ENCODE data around the gene ITGB5. TPM values are rescaled to one million over a fixed set of nuclear protein-coding genes. Genes with fewer than 3 reads are reported as not detected.

Gene ITGB5
- total RNA-seq, 1 donor from 2014 or later: not detected

DNA sequence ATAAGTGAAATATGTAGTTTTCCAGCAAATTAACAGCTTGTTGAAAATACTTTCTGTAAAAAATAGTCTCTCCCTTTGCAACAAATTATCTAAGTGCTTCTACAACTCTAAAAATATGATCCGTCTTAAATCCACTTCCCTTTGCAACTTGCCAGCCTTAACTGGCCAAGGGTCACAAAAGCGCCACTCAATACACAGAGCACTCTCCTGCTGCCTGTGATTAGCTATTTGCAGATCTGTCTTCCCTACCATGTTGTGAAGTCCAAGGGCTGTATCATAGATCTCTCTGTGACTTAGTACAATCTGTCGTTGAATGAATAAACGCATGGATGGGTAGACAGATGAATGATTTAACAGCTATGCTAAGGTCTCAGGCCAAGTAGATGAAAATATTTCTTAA, 76.2 kb downstream of the ITGB5 start:
- no peak overlapping the region for H3K27ac Mint-ChIP-seq
- peaks cover 6% of the 10 kb centered on the region for H3K27me3 Mint-ChIP-seq
- POLR2A ChIA-PET: no interaction called here
- ATAC-seq (ENCODE audit: low read depth): no peak
- no peak overlapping the region for H3K4me3 Mint-ChIP-seq
- DNase-seq: no peak
- CTCF ChIA-PET: no interaction called here
- intact Hi-C loops (cut with micrococcal nuclease): no loop called here
- no peaks in the 10 kb centered on the region for H3K36me3 Mint-ChIP-seq (ENCODE audit: low read depth)
- no peaks in the 10 kb centered on the region for H3K9me3 Mint-ChIP-seq
- no peaks in the 10 kb centered on the region for H3K4me1 Mint-ChIP-seq
- TF ChIP-seq, protein P1, sequence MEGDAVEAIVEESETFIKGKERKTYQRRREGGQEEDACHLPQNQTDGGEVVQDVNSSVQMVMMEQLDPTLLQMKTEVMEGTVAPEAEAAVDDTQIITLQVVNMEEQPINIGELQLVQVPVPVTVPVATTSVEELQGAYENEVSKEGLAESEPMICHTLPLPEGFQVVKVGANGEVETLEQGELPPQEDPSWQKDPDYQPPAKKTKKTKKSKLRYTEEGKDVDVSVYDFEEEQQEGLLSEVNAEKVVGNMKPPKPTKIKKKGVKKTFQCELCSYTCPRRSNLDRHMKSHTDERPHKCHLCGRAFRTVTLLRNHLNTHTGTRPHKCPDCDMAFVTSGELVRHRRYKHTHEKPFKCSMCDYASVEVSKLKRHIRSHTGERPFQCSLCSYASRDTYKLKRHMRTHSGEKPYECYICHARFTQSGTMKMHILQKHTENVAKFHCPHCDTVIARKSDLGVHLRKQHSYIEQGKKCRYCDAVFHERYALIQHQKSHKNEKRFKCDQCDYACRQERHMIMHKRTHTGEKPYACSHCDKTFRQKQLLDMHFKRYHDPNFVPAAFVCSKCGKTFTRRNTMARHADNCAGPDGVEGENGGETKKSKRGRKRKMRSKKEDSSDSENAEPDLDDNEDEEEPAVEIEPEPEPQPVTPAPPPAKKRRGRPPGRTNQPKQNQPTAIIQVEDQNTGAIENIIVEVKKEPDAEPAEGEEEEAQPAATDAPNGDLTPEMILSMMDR (IDR thresholded peaks at IDR 0.05): no peak

- H3K36me3 Mint-ChIP-seq (ENCODE audit: low read depth): no peaks in the 10 kb centered on the region
- H3K4me3 Mint-ChIP-seq: no peak overlapping the region
- intact Hi-C loops (cut with micrococcal nuclease): no loop called here
- no peak for DNase-seq
- no peak for ATAC-seq (ENCODE audit: low read depth)
- H3K9me3 Mint-ChIP-seq: no peaks in the 10 kb centered on the region
- TF ChIP-seq, protein P1 (IDR thresholded peaks at IDR 0.05): no peak
- CTCF ChIA-PET: no interaction called here
- H3K27me3 Mint-ChIP-seq: peaks cover 6% of the 10 kb centered on the region
- no peak overlapping the region for H3K27ac Mint-ChIP-seq
- POLR2A ChIA-PET: no interaction called here
- H3K4me1 Mint-ChIP-seq: no peaks in the 10 kb centered on the region
These were observed 78.1 kb downstream of the ITGB5 start for GRCh38 chr3:124809039-124809438.

DNA sequence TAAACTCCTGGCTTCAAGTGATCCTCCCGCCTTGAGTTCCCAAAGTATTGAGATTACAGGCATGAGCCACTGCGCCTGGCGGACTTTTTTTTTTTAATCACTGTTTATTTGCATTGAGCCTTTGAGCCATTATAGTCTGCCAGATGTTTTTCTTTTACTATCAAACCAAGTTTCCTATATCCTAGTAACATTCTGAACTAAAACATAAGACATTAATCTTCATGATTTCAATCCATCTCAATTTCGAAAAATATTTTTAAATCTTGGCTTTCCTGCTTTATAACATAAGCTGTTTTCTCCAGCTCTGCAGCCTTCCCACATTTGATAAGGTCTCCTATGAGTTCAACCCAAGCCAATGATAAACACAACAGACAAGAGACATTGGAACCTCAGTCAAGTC, 81.5 kb downstream of the ITGB5 start:
- peaks cover 10% of the 10 kb centered on the region for H3K27me3 Mint-ChIP-seq
- ChIA-PET CTCF (no interaction called here), POLR2A (no interaction called here)
- H3K27ac Mint-ChIP-seq: no peak overlapping the region
- H3K4me1 Mint-ChIP-seq: no peaks in the 10 kb centered on the region
- H3K36me3 Mint-ChIP-seq (ENCODE audit: low read depth): no peaks in the 10 kb centered on the region
- intact Hi-C loops (cut with micrococcal nuclease): no loop called here
- no peaks in the 10 kb centered on the region for H3K9me3 Mint-ChIP-seq
- H3K4me3 Mint-ChIP-seq: no peak overlapping the region
- ATAC-seq (ENCODE audit: low read depth) (no peak), DNase-seq (no peak)
- TF ChIP-seq, protein P1 (IDR thresholded peaks at IDR 0.05): no peak

- Mint-ChIP-seq H3K9me3 (no peaks in the 10 kb centered on the region), H3K4me3 (no peak overlapping the region), H3K27ac (no peak overlapping the region), H3K4me1 (no peaks in the 10 kb centered on the region), H3K36me3 (ENCODE audit: low read depth) (no peaks in the 10 kb centered on the region), H3K27me3 (peaks cover 8% of the 10 kb centered on the region)
- ChIA-PET CTCF (no interaction called here), POLR2A (no interaction called here)
- intact Hi-C loops (cut with micrococcal nuclease): no loop called here
- DNase-seq: no peak
- ATAC-seq (ENCODE audit: low read depth): no peak
- TF ChIP-seq, protein P1 (IDR thresholded peaks at IDR 0.05): no peak
These were observed 82.3 kb downstream of the ITGB5 start for GRCh38 chr3:124804875-124805274.

- intact Hi-C loops (cut with micrococcal nuclease): no loop called here
- Mint-ChIP-seq H3K27me3 (peaks cover 5% of the 10 kb centered on the region), H3K4me1 (no peaks in the 10 kb centered on the region), H3K9me3 (no peaks in the 10 kb centered on the region), H3K4me3 (no peak overlapping the region), H3K27ac (no peak overlapping the region), H3K36me3 (ENCODE audit: low read depth) (no peaks in the 10 kb centered on the region)
- POLR2A ChIA-PET: no interaction called here
- ATAC-seq (ENCODE audit: low read depth) (no peak), DNase-seq (no peak)
- TF ChIP-seq, protein P1 (IDR thresholded peaks at IDR 0.05): no peak
- CTCF ChIA-PET: no interaction called here
These were observed 84.5 kb downstream of the ITGB5 start for GRCh38 chr3:124802702-124803101.
